Measurements from ENCODE around the gene S100A10.

DNA sequence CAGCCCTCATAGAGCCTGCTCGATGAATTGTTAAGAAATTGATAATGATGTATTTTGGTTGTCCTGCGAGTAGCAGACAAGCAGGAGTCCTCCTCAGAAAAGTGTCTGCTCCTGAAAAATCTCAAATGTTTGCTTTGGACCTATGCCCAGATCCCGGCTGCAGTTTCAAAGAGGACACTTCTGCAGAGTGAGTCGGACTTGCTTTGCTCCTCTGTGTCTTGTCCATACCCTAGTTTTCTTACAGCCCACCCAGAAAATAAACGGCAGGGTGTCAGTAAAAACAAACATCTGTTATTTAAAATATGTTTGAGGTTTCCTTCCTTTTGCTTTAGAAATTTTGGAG, 2.8 kb downstream of the S100A10 start:
- TF ChIP-seq, protein P1, sequence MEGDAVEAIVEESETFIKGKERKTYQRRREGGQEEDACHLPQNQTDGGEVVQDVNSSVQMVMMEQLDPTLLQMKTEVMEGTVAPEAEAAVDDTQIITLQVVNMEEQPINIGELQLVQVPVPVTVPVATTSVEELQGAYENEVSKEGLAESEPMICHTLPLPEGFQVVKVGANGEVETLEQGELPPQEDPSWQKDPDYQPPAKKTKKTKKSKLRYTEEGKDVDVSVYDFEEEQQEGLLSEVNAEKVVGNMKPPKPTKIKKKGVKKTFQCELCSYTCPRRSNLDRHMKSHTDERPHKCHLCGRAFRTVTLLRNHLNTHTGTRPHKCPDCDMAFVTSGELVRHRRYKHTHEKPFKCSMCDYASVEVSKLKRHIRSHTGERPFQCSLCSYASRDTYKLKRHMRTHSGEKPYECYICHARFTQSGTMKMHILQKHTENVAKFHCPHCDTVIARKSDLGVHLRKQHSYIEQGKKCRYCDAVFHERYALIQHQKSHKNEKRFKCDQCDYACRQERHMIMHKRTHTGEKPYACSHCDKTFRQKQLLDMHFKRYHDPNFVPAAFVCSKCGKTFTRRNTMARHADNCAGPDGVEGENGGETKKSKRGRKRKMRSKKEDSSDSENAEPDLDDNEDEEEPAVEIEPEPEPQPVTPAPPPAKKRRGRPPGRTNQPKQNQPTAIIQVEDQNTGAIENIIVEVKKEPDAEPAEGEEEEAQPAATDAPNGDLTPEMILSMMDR (IDR thresholded peaks at IDR 0.05 in 8 of 11, conservative IDR thresholded peaks at IDR 0.05 in 3 of 11), result no peak
- TF ChIP-seq POLR2A (IDR thresholded peaks at IDR 0.05), result no peak
